HepG2 (cell line): ENCODE results near the gene SP3. TPM values are rescaled to one million over a fixed set of nuclear protein-coding genes. Genes with fewer than 3 reads are reported as not detected.
A peak's percentile ranks its signal among the peaks of the same experiment; 100 is the strongest.

ENCODE experiments used
- ATAC-seq: fragments of 200-7000 bp; cut with Tn5 transposase; 3 replicates; pipeline ENCODE4 v1.9.1; 2020; ENCODE audit warnings: mild to moderate bottlenecking, moderate library complexity
- BruUV-seq: library from RNA; stranded (reverse); fragments of 400-500 nt; replicated peaks from 2 replicates; lab custom pipeline; 2021; lab: Mats Ljungman, UMichigan
- CTCF ChIA-PET: fragments of 300-600 bp; formaldehyde crosslinking; extraction: SDS; loops from one replicate; lab custom pipeline; 2021; ENCODE audit warnings: low total read pairs, inconsistent platforms, low intra/inter-chr PET ratio; lab: Yijun Ruan, JAX
- POLR2A ChIA-PET: fragments of 350-600 bp; sonication (Branson Sonifier 250); formaldehyde crosslinking; loops from one replicate; lab custom pipeline; 2020; ENCODE audit warnings: antibody characterized with exemption, inconsistent platforms; lab: Yijun Ruan, JAX
- DNase-seq: peaks from one replicate; pipeline ENCODE4 v3.0.0-alpha.2; 2015; ENCODE audit warnings: low spot score
- FAIRE-seq: peaks from 3 replicates; lab custom pipeline; 2011; peaks lifted over from hg19 to GRCh38; lab: Jason Lieb, UNC
- H2AFZ ChIP-seq: one replicate; pipeline ENCODE4 v1.6.1; 2011; ENCODE audit warnings: low read length, inconsistent platforms
- H3K27ac ChIP-seq: fragments of 300-600 bp; 3 replicates; pipeline ENCODE4 v1.8.0; 2011; ENCODE audit warnings: mixed run types, mild to moderate bottlenecking, mixed read lengths, low read length, inconsistent platforms; ENCODE audit not compliant: insufficient read depth; ENCODE audit errors: extremely low read length
- H3K27me3 ChIP-seq, 2 experiments: fragments of 200-600 bp in 1 of 2; 2 replicates in 1 of 2; 3 replicates in 1 of 2; pipeline versions ENCODE4 v1.6.0 to v1.8.0; 2011; ENCODE audit warnings: low read length in 2 of 2, mild to moderate bottlenecking in 2 of 2, moderate library complexity in 2 of 2, inconsistent platforms in 1 of 2; ENCODE audit not compliant: insufficient read depth in 2 of 2, control insufficient read depth in 1 of 2
- H3K36me3 ChIP-seq, 2 experiments: fragments of 200-600 bp in 1 of 2; replicated peaks in 1 of 2; 2 replicates in 1 of 2; 3 replicates in 1 of 2; pipeline versions ENCODE4 v1.5.1 to v1.8.0; 2011; ENCODE audit warnings: low read length in 2 of 2, inconsistent platforms in 1 of 2; ENCODE audit not compliant: insufficient read depth in 2 of 2, control insufficient read depth in 1 of 2
- H3K4me1 ChIP-seq: 2 replicates; pipeline ENCODE4 v1.5.1; 2012; ENCODE audit warnings: low read length, inconsistent platforms; ENCODE audit not compliant: insufficient read depth
- H3K4me2 ChIP-seq: 2 replicates; pipeline ENCODE4 v1.6.0; 2011; ENCODE audit warnings: low read depth, low read length, inconsistent platforms
- H3K4me3 ChIP-seq, 3 experiments: fragments of 200-600 bp in 1 of 3; sonication (generic), shearing (Covaris generic) in 1 of 3; replicated peaks in 1 of 3; 2 replicates each; pipeline ENCODE4 v1.5.1; 2011 to 2016; ENCODE audit warnings: low read length in 3 of 3, inconsistent platforms in 2 of 3, low read depth in 2 of 3, mild to moderate bottlenecking in 2 of 3, control low read depth in 1 of 3, mixed read lengths in 1 of 3; ENCODE audit not compliant: insufficient read depth in 1 of 3
- H3K79me2 ChIP-seq: one replicate; pipeline ENCODE4 v1.6.1; 2011; ENCODE audit warnings: low read length, inconsistent platforms; ENCODE audit not compliant: insufficient read depth
- H3K9ac ChIP-seq: 2 replicates; pipeline ENCODE4 v1.6.0; 2011; ENCODE audit warnings: mild to moderate bottlenecking, low read depth, low read length, inconsistent platforms; ENCODE audit not compliant: insufficient read depth
- H3K9me3 ChIP-seq: 2 replicates; pipeline ENCODE4 v1.5.1; 2012; ENCODE audit warnings: mild to moderate bottlenecking, low read length
- H4K20me1 ChIP-seq: 2 replicates; pipeline ENCODE4 v1.6.0; 2011; ENCODE audit warnings: inconsistent platforms, mild to moderate bottlenecking, low read length, moderate library complexity; ENCODE audit not compliant: insufficient read depth
- FOXJ3 ChIP-seq: sonication (generic); formaldehyde crosslinking; IDR thresholded peaks from 2 replicates; pipeline ENCODE4 v1.4.0; 2020; ENCODE audit warnings: missing genetic modification reagents, mild to moderate bottlenecking, borderline replicate concordance
- GZF1 ChIP-seq: sonication (generic); formaldehyde crosslinking; IDR thresholded peaks from 2 replicates; pipeline ENCODE4 v1.5.1; 2020; ENCODE audit warnings: mild to moderate bottlenecking, missing genetic modification reagents
- HNF4A ChIP-seq: sonication (generic); formaldehyde crosslinking; IDR thresholded peaks from 2 replicates; pipeline ENCODE4 v1.4.0; 2020; ENCODE audit warnings: missing genetic modification reagents
- MBD4 ChIP-seq: IDR thresholded peaks from 2 replicates; pipeline ENCODE4 v1.6.1; 2012; ENCODE audit warnings: low read length, inconsistent platforms, borderline replicate concordance
- NFIB ChIP-seq: sonication (generic); formaldehyde crosslinking; IDR thresholded peaks from 2 replicates; pipeline ENCODE4 v1.9.0; 2021; ENCODE audit warnings: missing genetic modification reagents, mild to moderate bottlenecking, borderline replicate concordance
- NONO ChIP-seq, 2 experiments: fragments of 450-650 bp in 1 of 2; sonication (generic) in 1 of 2; formaldehyde crosslinking in 1 of 2; IDR thresholded peaks in 1 of 2; conservative IDR thresholded peaks in 1 of 2; 2 replicates each; pipeline versions ENCODE4 v1.6.1 to v1.8.0; 2017 to 2022; ENCODE audit warnings: mild to moderate bottlenecking in 1 of 2, missing genetic modification reagents in 1 of 2, moderate library complexity in 1 of 2
- PCBP2 ChIP-seq: fragments of 200-400 bp; formaldehyde crosslinking; optimal IDR thresholded peaks from 2 replicates; pipeline ENCODE3; 2018; ENCODE audit warnings: low read length, low read depth; ENCODE audit not compliant: poor library complexity, severe bottlenecking
- RAD51 ChIP-seq: fragments of 450-650 bp; IDR thresholded peaks from 2 replicates; pipeline ENCODE4 v1.6.1; 2016; ENCODE audit warnings: borderline replicate concordance
- TFDP2 ChIP-seq: sonication (generic); formaldehyde crosslinking; IDR thresholded peaks from 2 replicates; pipeline ENCODE4 v1.4.0; 2020; ENCODE audit warnings: missing genetic modification reagents
- ZNF124 ChIP-seq: sonication (generic); formaldehyde crosslinking; IDR thresholded peaks from 2 replicates; pipeline ENCODE4 v1.4.0; 2020; ENCODE audit warnings: missing genetic modification reagents
- ZNF350 ChIP-seq: sonication (generic); formaldehyde crosslinking; IDR thresholded peaks from 2 replicates; pipeline ENCODE4 v1.4.0; 2020; ENCODE audit warnings: mild to moderate bottlenecking, low read depth, missing genetic modification reagents, borderline replicate concordance
- WGBS: methylation state at CpG from one replicate; pipeline ENCODE4 v1.1.6; 2017; ENCODE audit warnings: low lambda C conversion rate; 5-methylcytosine and 5-hydroxymethylcytosine counted together
- in situ Hi-C: cut with HindIII; loops from 2 replicates; pipeline ENCODE4 v1.10.0; 2017; ENCODE audit warnings: low pct_unique_long_range_greater_than_20kb; ENCODE audit not compliant: extremely low pct_ligation_motif_present
- intact Hi-C: fragments of 100-400 bp; cut with micrococcal nuclease; formaldehyde crosslinking; loops from one replicate; pipeline ENCODE4 v1.10.0; 2022; ENCODE audit not compliant: unreplicated experiment
- polyA plus RNA-seq, 8 experiments: library from polyadenylated mRNA; depleted of rRNA in 3 of 8; stranded (reverse) in 7 of 8; unstranded in 1 of 8; fragments of >200 nt; fragmentation: Illumina TruSeq in 4 of 8; extraction: Trizol in 4 of 8; gene quantifications; 2 replicates each; pipeline versions ENCODE4 v1.2.1 to v1.2.3, GENCODE V29; 2011 to 2016; ENCODE audit warnings: low read depth in 4 of 8, missing spikeins in 1 of 8, mixed read lengths in 1 of 8; ENCODE audit not compliant: insufficient read depth in 1 of 8
- total RNA-seq, 5 experiments: library from RNA; depleted of rRNA; stranded (reverse); fragments of >200 nt; fragmentation: Illumina TruSeq; extraction: Trizol; gene quantifications; 2 replicates each; pipeline ENCODE4 v1.2.3, GENCODE V29; 2016; ENCODE audit warnings: low read depth in 1 of 5

The SP3 gene
- total and polyA plus RNA-seq, 2 of the 13 experiments (the other 11 are each of a cell fraction or from before 2014, with no cell fraction given), result 57.3 to 132 TPM

DNA sequence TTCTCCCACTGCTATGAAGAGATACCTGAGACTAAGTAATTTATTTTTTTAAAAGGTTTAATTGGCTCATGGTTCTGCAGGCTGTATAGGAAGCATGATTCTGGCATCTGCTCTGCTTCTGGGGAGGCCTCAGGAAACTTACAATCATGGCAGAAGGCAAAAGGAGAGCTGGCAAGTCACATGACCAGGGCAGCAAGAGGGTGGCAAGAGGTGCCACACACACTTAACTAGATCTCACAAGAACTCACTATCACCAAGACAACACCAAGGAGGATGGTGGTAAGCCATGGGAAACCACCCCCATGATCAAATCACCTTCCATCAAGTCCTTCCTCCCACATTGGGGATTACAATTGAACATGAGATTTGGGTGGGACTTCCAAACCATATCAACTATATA, 38.3 kb downstream of the SP3 start:
- H3K27me3 ChIP-seq, result no peaks in the 10 kb centered on the region

GRCh38 chr2:173924285-173924684, 40.9 kb downstream of the SP3 start:
- 100% methylated on average over 2 of the region's 2 CpGs for WGBS
- peaks cover 39% of the 10 kb centered on the region for H4K20me1 ChIP-seq
- POLR2A ChIA-PET, result no interaction called here

More for the DNA sequence above, 38.3 kb downstream of the SP3 start:
- ChIA-PET CTCF (no interaction called here), POLR2A (no interaction called here)
- intact Hi-C loops (no loop called here), in situ Hi-C loops (no loop called here)
- FAIRE-seq (no peak), ATAC-seq (no peak), DNase-seq (no peak)
- Histone ChIP-seq H2AFZ (no peak overlapping the region), H3K4me2 (no peak overlapping the region), H3K9ac (no peak overlapping the region), H3K27ac (no peak overlapping the region), H3K36me3 (peaks cover 6 to 13% of the 10 kb centered on the region in 2 experiments; a peak in 4 of 5 replicates), H3K4me1 (no peaks in the 10 kb centered on the region), H3K79me2 (peaks cover 96% of the 10 kb centered on the region), H3K4me3 (no peak overlapping the region), H4K20me1 (peaks cover 35% of the 10 kb centered on the region), H3K9me3 (no peaks in the 10 kb centered on the region)
- BruUV-seq, result no TSS peak
- TF ChIP-seq NONO (IDR thresholded peaks at IDR 0.05), result no peak
- no peak for TF ChIP-seq NONO (CRISPR knock-in tag; conservative IDR thresholded peaks at IDR 0.05)
- TF ChIP-seq TFDP2, result no peak
- no peak for TF ChIP-seq FOXJ3 (CRISPR knock-in tag)
- 0 out of 2 replicates have a peak, but pooled peaks have one; percentile 13 for TF ChIP-seq RAD51
- TF ChIP-seq MBD4, result no peak
- no peak for TF ChIP-seq NFIB (CRISPR knock-in tag)

More at GRCh38 chr2:173924285-173924684, 40.9 kb downstream of the SP3 start:
- Histone ChIP-seq H3K4me1 (no peaks in the 10 kb centered on the region), H2AFZ (no peak overlapping the region), H3K79me2 (peaks cover 95% of the 10 kb centered on the region), H3K9ac (no peak overlapping the region), H3K27me3 (no peaks in the 10 kb centered on the region), H3K27ac (no peak overlapping the region), H3K4me3 (no peak overlapping the region), H3K9me3 (no peaks in the 10 kb centered on the region), H3K36me3 (peaks cover 3 to 9% of the 10 kb centered on the region in 2 experiments; a peak in 4 of 5 replicates), H3K4me2 (no peak overlapping the region)
- in situ Hi-C loops (no loop called here), intact Hi-C loops (no loop called here)
- TF ChIP-seq GZF1 (CRISPR knock-in tag) (no peak), ZNF124 (CRISPR knock-in tag) (no peak), HNF4A (no peak), ZNF350 (no peak), PCBP2 (no peak), FOXJ3 (CRISPR knock-in tag) (no peak)
- no TSS peak for BruUV-seq
- CTCF ChIA-PET, result no interaction called here
- no peak for DNase-seq
- no peak for FAIRE-seq
- no peak for ATAC-seq
